Glomerular visceral epithelial cell (primary cell): Measurements from ENCODE around the gene SMYD5.

Experiments used
- DNase-seq: peaks from one replicate; pipeline ENCODE4 v3.0.0-alpha.2; 2016; ENCODE audit errors: extremely low spot score

SMYD5 gene

GRCh38 chr2:73238976-73239375 is 24.9 kb downstream of the SMYD5 start:
- no peak for DNase-seq

GRCh38 chr2:73239776-73240175 is 25.7 kb downstream of the SMYD5 start:
- DNase-seq, result no peak

DNA sequence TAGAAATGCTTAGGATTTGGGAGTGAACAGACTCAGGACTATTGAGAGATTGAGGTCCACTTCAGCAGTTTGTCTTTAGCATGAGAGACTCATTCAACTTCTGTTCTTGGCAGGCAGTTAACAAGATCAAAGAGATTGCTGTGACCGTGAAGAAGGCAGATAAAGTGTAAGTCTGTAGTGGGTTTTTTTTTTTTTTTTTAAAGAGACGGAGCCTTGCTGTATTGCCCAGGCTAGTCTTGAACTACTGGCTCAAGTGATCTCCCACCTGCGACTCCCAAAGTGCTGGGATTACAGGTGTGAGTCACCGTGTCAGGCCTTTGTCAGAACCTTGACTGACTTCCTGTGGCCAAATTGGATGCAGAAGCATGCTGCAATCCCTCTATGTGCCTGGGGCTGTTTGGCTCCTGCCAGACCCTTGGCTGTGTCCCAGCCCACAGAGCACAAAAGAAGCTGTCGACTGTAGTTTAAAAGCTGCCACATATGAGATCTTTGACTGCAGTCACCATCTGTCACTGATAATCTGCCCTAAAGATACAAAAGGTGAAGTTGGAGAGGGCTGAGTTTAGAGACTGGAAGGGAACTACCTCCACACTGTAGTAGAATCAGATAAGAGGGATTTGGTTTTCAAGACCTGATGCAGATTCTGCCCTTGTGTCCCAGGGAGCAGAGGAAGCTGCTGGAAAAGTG is 30.0 kb downstream of the SMYD5 start:
- DNase-seq, result no peak

DNA sequence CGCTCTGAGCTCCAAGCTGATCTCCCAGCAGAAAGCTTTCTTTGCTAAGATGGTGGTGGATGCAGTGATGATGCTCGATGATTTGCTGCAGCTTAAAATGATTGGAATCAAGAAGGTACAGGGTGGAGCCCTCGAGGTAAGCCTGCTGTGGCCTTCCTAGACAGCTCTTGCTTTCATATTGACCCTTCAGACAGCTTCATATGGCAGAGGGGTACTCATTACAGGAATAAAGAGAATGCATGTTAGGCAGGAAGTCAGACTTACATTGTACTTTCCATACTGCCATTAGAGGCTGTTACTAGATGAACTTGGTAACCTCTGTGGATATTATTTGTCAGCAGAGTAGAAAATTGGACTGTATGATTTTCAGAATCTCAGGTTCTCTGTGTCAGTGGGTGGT is 30.5 kb downstream of the SMYD5 start:
- no peak for DNase-seq

DNA sequence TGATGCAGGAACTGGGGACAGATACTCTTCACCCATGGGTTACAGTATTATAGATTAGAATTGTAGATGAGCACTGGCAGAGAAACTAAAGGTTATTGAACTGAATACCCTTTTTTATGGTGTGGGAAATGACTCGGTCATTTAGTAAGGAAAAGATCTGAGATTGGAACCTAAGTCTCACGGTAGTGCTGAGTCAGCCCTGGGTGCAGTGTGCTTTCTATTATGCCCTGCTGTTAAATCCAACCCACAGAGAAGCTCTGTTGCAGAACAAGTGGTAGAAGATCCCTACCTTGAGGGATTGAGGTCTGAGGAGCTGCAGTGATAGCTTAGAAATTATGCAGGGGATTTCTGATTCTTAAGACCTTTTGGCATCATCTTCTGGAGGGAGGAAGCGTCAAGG is 32.8 kb downstream of the SMYD5 start:
- DNase-seq, result no peak

DNA sequence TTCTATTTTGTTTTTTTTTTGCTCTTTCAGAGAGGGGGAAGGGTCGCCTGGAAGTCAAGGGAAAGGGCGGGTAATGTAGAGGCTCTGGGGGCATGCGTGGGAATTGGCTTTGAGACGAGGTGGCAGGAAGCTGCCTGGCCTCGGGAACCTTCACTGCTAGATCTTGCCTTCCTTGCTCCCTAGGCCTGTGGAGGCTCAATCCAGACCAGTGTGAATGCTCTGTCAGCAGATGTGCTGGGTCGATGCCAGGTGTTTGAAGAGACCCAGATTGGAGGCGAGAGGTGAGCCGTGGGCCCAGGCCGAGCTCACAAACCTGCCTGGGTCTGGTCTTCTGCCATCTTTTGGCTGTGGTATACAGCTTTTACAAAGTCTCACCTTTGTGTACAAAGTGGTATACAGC is 35.6 kb downstream of the SMYD5 start:
- no peak for DNase-seq

GRCh38 chr2:73250872-73251846 is 37.1 kb downstream of the SMYD5 start:
- DNase-seq, result no peak

- no peak for DNase-seq
Measured at GRCh38 chr2:73252238-73253027, 38.4 kb downstream of the SMYD5 start.

- DNase-seq, result no peak
Measured at GRCh38 chr2:73253400-73253799, 39.4 kb downstream of the SMYD5 start.

DNA sequence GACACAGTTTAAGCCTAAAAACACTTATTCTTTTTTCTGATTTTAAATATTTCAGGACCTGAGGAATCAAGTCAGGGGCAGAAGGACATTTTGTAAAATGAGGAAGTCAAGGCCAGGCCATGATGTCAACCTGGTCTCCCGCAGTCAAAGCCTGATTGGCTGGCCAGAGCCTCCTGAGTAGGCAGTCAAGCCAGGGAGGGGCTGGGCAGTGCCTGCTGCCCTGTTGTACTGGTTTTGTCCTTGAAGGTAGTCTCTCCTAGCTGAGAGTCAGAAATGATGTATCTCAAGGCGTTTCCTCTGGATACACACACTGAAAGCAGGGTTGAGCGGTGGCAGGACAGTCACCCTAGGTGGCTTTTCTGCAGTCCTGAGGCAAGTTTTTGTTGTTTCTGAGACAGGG is 39.9 kb downstream of the SMYD5 start:
- no peak for DNase-seq

- DNase-seq, result no peak
Measured at GRCh38 chr2:73254343-73255006, 40.4 kb downstream of the SMYD5 start.

- DNase-seq, result no peak
Measured at GRCh38 chr2:73255007-73255644, 41.1 kb downstream of the SMYD5 start.

DNA sequence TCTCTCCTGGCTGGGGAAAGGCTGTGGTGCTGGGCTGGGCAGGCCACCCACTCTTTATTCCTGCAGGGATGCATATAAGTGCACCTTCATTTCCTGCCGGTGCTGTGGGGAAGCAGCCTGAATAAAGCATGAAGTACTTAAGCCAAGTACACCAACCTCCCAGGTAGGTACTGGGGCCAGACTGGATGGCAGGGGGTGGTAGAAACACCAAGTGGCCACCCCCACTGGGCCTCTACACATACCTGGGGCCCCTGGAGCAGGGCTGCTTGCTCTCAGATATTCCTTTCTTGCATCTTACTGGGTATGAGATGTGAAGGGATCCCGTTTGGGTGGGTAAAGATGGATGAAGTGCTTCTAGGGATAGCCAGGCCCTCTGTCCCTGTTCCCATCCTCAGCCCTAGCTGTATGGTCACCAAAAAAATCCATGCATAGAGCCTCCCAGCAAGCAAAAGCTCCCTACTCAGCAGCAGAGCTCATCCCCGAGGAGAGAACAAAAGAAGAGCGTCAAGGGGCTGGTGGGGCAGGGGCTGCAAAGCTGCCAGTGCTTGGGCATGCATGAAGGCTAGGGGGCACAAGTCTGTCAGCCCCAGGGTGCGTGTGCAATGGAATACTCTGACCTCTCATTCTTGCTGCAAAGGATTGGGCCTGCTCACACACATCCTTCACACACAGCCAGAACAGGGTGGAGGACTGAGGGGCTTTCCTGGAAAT is 42.0 kb downstream of the SMYD5 start:
- DNase-seq, result no peak

DNA sequence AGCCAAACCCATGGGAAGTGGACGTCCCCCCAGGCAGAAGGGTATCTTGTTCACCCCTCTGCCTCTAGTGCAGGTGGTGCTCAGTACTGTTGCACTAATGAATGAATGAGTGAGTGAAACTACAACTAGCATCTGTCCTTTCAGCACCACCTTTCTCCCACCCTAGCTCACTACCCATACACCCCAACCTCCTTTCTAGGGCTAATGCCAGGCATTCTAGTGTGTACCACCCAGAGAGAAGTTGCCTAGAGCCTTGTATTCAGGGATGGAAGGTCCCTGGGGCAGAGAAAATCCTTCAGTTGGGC is 42.5 kb downstream of the SMYD5 start:
- DNase-seq, result no peak

DNA sequence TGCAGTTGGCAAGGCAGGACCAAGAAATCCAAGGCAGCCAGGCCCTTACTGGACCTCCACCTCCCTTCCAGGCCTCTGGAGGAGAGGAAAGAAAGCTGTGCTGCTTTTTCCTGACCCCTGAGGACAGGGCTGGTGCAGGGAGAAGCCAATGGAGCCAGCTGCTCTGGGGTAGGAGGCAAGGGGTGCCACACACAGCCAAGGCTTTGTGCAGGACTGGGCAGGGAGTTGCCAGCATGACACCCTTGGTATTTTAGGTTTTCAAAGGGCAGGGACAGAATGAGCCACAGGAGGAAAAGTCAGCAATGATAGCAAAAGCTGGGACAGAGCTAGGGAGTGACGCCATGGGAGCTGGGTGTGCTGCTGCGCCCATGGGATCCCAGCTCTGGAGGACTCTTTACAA is 43.0 kb downstream of the SMYD5 start:
- no peak for DNase-seq

- DNase-seq, result no peak
Measured at GRCh38 chr2:73257425-73258125, 43.5 kb downstream of the SMYD5 start.

- no peak for DNase-seq
Measured at GRCh38 chr2:73258186-73258912, 44.3 kb downstream of the SMYD5 start.

- no peak for DNase-seq
Measured at GRCh38 chr2:73258913-73259215, 44.8 kb downstream of the SMYD5 start.

- DNase-seq, result no peak
Measured at GRCh38 chr2:73259276-73259675, 45.2 kb downstream of the SMYD5 start.
